ENCODE results near the gene HEPN1. TPM values are rescaled to one million over a fixed set of nuclear protein-coding genes. Genes with fewer than 3 reads are reported as not detected.

HEPN1 gene
- total RNA-seq, 1 experiment from 2014 or later, result not detected

DNA sequence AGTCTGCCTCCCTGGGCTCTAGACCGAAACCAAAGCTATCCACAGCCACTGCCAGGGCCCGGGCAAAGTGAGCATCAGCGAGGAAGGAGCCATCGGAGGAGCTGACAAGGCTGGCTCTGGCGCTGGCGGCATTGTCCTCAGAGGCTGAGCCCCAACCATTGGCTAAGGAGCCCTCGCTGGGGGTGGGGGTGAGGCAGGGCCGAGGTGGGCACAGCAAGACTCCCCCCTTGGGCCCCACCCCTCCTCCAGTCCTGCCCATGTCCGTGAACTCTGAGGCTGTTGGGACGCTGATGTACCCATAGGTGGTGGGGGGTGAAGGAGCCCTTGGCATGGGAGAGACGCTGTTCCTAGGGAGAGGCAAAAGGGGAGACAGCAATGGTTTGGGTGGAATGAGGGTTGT is 32.6 kb upstream of the HEPN1 start:
- no peak for TF ChIP-seq CTCF (IDR thresholded peaks at IDR 0.05; ENCODE audit: unreplicated experiment)
- no peak overlapping the region for H3K4me3 Mint-ChIP-seq (ENCODE audit: low read depth, unreplicated experiment)
- no peaks in the 10 kb centered on the region for H3K4me1 Mint-ChIP-seq (ENCODE audit: low read depth, unreplicated experiment)
- no peaks in the 10 kb centered on the region for H3K36me3 Mint-ChIP-seq (ENCODE audit: insufficient read depth, unreplicated experiment)
- H3K27me3 Mint-ChIP-seq (ENCODE audit: unreplicated experiment), result peaks cover 91% of the 10 kb centered on the region
- H3K9me3 Mint-ChIP-seq (ENCODE audit: low read depth, unreplicated experiment), result no peaks in the 10 kb centered on the region
- intact Hi-C loops (cut with micrococcal nuclease; ENCODE audit: unreplicated experiment), result no loop called here
- DNase-seq, result no peak
- H3K27ac Mint-ChIP-seq (ENCODE audit: unreplicated experiment), result no peak overlapping the region
- CTCF ChIA-PET, result interaction anchor here (0.7 kb wide), 1 partner anchor 186 kb away, joined by 4 read pairs; no protein-coding TSS in a partner anchor
- BruUV-seq (replicated peaks), result no TSS peak

- Mint-ChIP-seq H3K4me1 (ENCODE audit: low read depth, unreplicated experiment) (no peaks in the 10 kb centered on the region), H3K4me3 (ENCODE audit: low read depth, unreplicated experiment) (no peak overlapping the region), H3K36me3 (ENCODE audit: insufficient read depth, unreplicated experiment) (no peaks in the 10 kb centered on the region), H3K27ac (ENCODE audit: unreplicated experiment) (no peak overlapping the region), H3K27me3 (ENCODE audit: unreplicated experiment) (peaks cover 95% of the 10 kb centered on the region), H3K9me3 (ENCODE audit: low read depth, unreplicated experiment) (no peaks in the 10 kb centered on the region)
- CTCF ChIA-PET, result interaction anchor here (0.7 kb wide), 1 partner anchor 185 kb away, joined by 4 read pairs; no protein-coding TSS in a partner anchor
- no peak for DNase-seq
- intact Hi-C loops (cut with micrococcal nuclease; ENCODE audit: unreplicated experiment), result no loop called here
- no TSS peak for BruUV-seq (replicated peaks)
- no peak for TF ChIP-seq CTCF (IDR thresholded peaks at IDR 0.05; ENCODE audit: unreplicated experiment)
Observed at GRCh38 chr11:124886978-124887666, 31.9 kb upstream of the HEPN1 start.

GRCh38 chr11:124887667-124888013 is 31.4 kb upstream of the HEPN1 start:
- no peak for TF ChIP-seq CTCF (IDR thresholded peaks at IDR 0.05; ENCODE audit: unreplicated experiment)
- no TSS peak for BruUV-seq (replicated peaks)
- intact Hi-C loops (cut with micrococcal nuclease; ENCODE audit: unreplicated experiment), result no loop called here

DNA sequence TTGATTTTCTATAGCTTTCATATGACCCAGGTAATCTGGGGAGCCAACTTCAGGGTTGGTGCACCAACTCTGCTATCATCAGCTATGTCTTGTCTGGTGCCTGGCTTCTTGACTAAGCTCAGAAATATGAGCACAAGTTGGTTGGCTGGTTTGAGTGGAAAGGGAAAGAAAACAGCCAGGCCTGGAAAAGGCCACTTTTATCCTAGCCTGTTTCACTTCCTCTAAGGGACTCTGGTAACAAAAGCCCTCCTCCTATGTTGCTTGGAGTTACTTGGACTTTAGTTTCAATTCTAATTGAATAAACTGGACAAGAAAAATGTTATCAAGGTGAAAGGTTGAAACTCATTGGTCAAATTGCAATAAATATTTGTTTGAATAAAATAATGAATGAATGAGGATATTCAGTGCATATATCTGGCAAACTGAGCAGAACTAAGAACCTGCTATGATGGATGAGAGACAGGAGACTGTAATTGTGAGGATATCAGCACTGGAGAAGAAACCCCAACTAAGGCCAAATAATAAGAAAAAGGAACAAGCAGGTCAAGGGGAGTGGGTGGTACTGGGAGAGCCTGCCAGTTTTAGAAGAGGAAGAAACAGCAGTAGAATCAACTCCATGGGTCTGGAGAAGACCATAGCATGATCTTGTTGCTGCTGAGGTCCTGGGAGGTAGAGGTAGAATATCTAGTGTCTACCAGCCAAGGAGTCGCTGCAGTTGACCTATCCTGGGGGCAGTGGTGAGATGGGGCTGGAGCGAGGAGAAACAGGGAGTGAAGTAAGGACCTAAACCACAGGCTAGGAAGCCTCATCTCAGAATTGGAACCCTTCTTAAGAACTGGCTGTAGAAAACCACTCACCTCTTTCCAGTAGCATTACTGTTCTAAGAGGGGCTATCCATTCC is 29.6 kb upstream of the HEPN1 start:
- no peak for DNase-seq
- BruUV-seq (replicated peaks), result no TSS peak
- TF ChIP-seq CTCF (IDR thresholded peaks at IDR 0.05; ENCODE audit: unreplicated experiment), result no peak
- Mint-ChIP-seq H3K9me3 (ENCODE audit: low read depth, unreplicated experiment) (no peaks in the 10 kb centered on the region), H3K27me3 (ENCODE audit: unreplicated experiment) (peaks cover 94% of the 10 kb centered on the region), H3K4me3 (ENCODE audit: low read depth, unreplicated experiment) (no peak overlapping the region), H3K27ac (ENCODE audit: unreplicated experiment) (no peak overlapping the region), H3K36me3 (ENCODE audit: insufficient read depth, unreplicated experiment) (no peaks in the 10 kb centered on the region), H3K4me1 (ENCODE audit: low read depth, unreplicated experiment) (no peaks in the 10 kb centered on the region)
- intact Hi-C loops (cut with micrococcal nuclease; ENCODE audit: unreplicated experiment), result no loop called here
- CTCF ChIA-PET, result interaction anchor here (0.7 kb wide), 1 partner anchor 38 kb away, joined by 3 read pairs; no protein-coding TSS in a partner anchor

More at GRCh38 chr11:124887667-124888013, 31.4 kb upstream of the HEPN1 start:
- Mint-ChIP-seq H3K4me3 (ENCODE audit: low read depth, unreplicated experiment) (no peak overlapping the region), H3K27me3 (ENCODE audit: unreplicated experiment) (peaks cover 96% of the 10 kb centered on the region), H3K9me3 (ENCODE audit: low read depth, unreplicated experiment) (no peaks in the 10 kb centered on the region), H3K27ac (ENCODE audit: unreplicated experiment) (no peak overlapping the region), H3K36me3 (ENCODE audit: insufficient read depth, unreplicated experiment) (no peaks in the 10 kb centered on the region), H3K4me1 (ENCODE audit: low read depth, unreplicated experiment) (no peaks in the 10 kb centered on the region)
- CTCF ChIA-PET, result no interaction called here
- no peak for DNase-seq
